NCI-H2107 treated with DMSO at 0.1 percent for 48 hours (cell line): Measurements from ENCODE around the gene MAN2B1.
"Not testable (repeated sequence)": the region's sequence is repeated elsewhere in the genome, so short reads cannot be mapped to it uniquely, and the experiment has no call there.

Experiments used
- DNase-seq: peaks from one replicate; lab custom pipeline; 2025; ENCODE audit not compliant: unreplicated experiment; lab: John Stamatoyannopoulos, UW

Gene MAN2B1

GRCh38 chr19:12623361-12624031 lies 43.0 kb downstream of the MAN2B1 start:
- DNase-seq: no peak

- not testable (repeated sequence) for DNase-seq
Observed at GRCh38 chr19:12621253-12622024, 45.1 kb downstream of the MAN2B1 start.

- DNase-seq: no peak
Observed at GRCh38 chr19:12617646-12618045, 48.9 kb downstream of the MAN2B1 start.

- DNase-seq: no peak
Observed at GRCh38 chr19:12611361-12611699, 55.2 kb downstream of the MAN2B1 start.

- DNase-seq: peak; percentile 97
Observed at GRCh38 chr19:12610540-12611360, 55.8 kb downstream of the MAN2B1 start, which contains the start of the genes ZNF490 and ZNF791. TSS of gene ZNF490 (minus strand) at chr19:12610813. CDS start at chr19:12610680, 133 bp downstream. TSS of gene ZNF791 (plus strand) at chr19:12610920. CDS start at chr19:12611080, 160 bp downstream.

- DNase-seq: no peak
Observed at GRCh38 chr19:12607631-12608030, 58.9 kb downstream of the MAN2B1 start.

GRCh38 chr19:12606796-12607195 lies 59.7 kb downstream of the MAN2B1 start:
- DNase-seq: no peak

- DNase-seq: no peak
Observed at GRCh38 chr19:12603714-12604113, 62.8 kb downstream of the MAN2B1 start.

- DNase-seq: no peak
Observed at GRCh38 chr19:12597594-12597993, 68.9 kb downstream of the MAN2B1 start.

- DNase-seq: no peak
Observed at GRCh38 chr19:12596927-12597548, 69.5 kb downstream of the MAN2B1 start.
